T follicular helper cell (primary cell): Measurements from ENCODE around the gene SLC11A1.

Experiments used
- DNase-seq: peaks from one replicate; pipeline ENCODE4 v3.0.0-alpha.2; 2020; ENCODE audit warnings: low read depth

Gene SLC11A1

DNA sequence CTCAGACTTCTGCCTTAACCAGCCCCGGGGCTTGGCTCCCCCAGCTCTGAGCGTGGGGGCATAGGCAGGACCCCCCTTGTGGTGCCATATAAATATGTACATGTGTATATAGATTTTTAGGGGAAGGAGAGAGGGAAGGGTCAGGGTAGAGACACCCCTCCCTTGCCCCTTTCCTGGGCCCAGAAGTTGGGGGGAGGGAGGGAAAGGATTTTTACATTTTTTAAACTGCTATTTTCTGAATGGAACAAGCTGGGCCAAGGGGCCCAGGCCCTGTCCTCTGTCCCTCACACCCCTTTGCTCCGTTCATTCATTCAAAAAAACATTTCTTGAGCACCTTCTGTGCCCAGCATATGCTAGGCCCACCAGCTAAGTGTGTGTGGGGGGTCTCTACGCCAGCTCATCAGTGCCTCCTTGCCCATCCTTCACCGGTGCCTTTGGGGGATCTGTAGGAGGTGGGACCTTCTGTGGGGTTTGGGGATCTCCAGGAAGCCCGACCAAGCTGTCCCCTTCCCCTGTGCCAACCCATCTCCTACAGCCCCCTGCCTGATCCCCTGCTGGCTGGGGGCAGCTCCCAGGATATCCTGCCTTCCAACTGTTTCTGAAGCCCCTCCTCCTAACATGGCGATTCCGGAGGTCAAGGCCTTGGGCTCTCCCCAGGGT lies 23.1 kb downstream of the SLC11A1 start:
- DNase-seq = no peak

DNA sequence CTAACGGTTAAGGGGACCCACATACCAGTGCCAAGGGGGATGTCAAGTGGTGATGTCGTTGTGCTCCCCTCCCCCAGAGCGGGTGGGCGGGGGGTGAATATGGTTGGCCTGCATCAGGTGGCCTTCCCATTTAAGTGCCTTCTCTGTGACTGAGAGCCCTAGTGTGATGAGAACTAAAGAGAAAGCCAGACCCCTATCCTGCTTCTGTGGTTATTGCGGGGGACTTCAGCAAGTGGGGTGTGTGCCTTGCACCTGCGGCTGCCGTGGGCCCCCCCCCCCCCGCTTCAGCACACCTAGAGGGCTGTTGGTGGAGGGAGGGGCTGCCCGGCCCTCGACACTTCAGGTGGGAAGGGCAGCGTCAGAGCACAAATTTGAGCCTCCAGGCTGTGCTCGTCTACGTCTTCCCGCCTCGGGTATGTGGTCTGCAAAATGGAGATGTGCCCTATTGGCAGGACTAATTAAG lies 23.7 kb downstream of the SLC11A1 start:
- no peak for DNase-seq

DNA sequence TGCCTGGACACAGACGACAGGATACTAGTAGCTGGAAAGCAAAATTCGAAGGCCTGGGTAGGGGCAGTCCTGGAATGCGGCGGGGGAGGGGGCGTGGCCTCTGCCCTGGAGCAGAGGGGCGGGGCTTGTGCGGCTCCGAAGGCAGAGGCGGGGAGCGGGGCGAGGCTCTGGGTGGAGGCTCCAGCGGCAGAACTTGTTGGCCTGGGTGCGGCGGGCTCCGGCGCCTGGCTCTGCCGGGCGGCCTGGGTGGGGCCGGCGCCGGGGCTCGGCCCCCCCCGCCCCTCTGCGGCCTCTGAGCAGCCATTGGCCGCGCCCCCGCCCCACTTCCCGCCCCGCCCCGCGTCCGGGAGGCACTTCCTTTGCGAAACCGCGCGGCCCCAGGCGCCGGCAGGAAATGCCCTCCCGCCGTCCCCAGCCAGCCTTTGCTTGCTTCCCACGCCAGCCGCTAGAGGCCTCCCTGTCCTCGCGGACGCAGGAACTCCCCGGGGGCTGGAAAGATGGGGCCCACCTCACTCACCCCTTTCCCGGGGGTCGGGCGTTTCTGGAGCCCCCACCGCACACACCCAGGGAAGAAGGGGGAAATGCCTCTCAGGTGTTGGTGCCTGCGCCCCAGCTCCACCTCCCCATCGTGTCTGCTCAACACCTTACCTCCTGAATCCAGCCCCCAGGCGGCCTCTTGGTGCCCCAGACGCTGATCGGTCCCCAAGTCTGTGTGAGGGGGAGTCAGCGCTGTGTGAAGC lies 24.3 kb downstream of the SLC11A1 start:
- peak; percentile 75 for DNase-seq

DNA sequence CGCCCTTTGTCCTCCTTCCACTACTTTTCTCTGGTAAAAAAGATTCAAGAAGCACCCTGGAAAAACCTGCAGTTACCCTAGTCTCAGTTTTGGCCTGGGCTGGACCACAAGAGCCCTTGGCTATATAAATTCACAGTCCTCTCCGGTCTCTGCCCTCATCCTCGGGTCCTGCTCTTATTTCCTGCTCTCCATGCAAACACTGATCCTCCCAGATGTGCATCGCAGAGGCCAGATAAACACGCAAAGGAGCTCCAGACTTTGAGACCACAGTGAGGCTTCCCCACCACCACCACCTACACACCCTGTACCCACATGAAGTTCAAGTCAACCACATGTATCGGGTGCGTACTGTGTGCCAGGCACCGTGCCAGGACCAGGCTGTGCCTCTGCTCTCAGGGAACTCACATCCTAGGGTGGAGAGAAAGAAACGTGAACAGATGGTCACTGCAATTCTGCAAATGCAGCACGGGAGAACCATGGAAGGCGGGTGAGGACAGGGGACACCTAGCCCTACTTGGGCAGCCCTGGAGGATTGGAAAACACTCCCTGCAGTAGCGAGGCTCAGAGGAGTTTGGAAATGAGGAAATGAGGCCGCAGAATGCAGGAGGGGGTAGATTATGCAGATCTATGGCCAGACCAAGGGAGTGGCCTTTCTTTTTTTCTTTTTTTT lies 25.0 kb downstream of the SLC11A1 start:
- peak; percentile 53 for DNase-seq

- DNase-seq = no peak
Measured at GRCh38 chr2:218407717-218408116, 25.6 kb downstream of the SLC11A1 start.

- DNase-seq = no peak
Measured at GRCh38 chr2:218418321-218418716, 36.2 kb downstream of the SLC11A1 start.

DNA sequence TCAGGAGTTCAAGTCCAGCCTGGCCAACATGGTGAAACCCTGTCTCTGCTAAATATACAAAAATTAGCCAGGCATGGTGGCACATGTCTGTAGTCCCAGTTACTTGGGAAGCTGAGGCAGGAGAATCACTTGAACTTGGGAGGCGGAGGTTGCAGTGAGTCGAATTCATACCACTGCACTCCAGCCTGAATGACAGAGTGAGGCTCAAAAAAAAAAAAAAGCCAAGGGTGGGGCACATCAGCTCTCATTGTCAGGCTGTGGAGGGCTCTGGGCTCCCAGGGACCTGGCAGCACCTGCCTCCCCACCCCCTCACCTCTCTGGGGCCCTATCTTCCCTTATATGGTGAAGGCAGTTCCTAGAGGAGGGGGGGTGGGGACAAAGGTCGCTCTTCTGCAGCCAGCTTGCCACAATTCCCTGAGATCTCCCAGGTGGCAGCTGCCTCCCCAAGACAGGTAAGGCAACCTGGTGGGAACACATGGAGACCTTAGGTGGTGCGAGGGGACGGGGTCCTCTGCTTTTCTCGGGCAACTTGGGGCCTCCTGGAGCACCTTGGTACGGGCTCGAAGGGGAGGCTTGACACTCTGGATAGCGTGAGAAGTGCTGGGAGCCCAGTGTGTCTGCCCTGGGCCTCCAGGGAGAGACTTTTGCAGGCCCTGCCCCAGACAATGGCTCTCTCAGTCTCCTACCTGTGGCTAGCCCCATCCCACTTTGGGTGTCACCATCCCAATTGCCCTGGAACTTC lies 36.8 kb downstream of the SLC11A1 start, which contains the start of gene VIL1:
VIL1 (plus strand) TSS at position 407 of the 742 bp plus-strand sequence. CDS start 4,656 bp downstream, outside the sequence.
- DNase-seq = no peak

- DNase-seq = no peak
Measured at GRCh38 chr2:218419630-218420216, 37.6 kb downstream of the SLC11A1 start.

GRCh38 chr2:218421027-218421426 lies 39.0 kb downstream of the SLC11A1 start:
- no peak for DNase-seq

GRCh38 chr2:218422403-218423086 lies 40.5 kb downstream of the SLC11A1 start:
- DNase-seq = no peak

- DNase-seq = no peak
Measured at GRCh38 chr2:218423584-218423983, 41.5 kb downstream of the SLC11A1 start.

- DNase-seq = no peak
Measured at GRCh38 chr2:218425531-218425930, 43.5 kb downstream of the SLC11A1 start.

- DNase-seq = no peak
Measured at GRCh38 chr2:218427741-218428140, 45.7 kb downstream of the SLC11A1 start.

DNA sequence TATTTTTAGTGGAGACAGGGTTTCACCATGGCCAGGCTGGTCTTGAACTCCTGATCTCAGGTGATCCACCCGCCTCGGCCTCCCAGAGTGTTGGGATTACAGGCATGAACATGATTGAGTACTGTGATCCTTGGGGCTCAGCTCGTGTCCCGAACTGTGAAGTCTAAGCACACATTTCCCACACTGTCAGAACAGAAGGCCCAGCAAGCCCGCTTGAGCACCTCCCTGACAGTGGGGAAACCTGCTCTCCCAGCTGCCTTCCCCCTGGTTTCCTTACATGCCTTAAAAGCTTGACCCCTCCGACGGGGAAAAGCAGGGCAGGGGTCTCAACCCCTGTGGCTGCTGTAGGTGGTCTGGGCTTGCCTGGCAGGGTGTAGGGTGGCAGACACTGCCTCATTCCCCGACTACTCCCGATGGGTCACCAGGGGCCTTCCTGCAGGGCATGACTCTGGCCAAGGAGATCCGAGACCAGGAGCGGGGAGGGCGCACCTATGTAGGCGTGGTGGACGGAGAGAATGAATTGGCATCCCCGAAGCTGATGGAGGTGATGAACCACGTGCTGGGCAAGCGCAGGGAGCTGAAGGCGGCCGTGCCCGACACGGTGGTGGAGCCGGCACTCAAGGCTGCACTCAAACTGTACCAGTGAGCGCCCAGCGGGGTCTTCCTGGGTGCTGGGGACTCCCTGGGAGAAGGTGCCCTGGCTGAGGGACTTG lies 46.9 kb downstream of the SLC11A1 start:
- no peak for DNase-seq

DNA sequence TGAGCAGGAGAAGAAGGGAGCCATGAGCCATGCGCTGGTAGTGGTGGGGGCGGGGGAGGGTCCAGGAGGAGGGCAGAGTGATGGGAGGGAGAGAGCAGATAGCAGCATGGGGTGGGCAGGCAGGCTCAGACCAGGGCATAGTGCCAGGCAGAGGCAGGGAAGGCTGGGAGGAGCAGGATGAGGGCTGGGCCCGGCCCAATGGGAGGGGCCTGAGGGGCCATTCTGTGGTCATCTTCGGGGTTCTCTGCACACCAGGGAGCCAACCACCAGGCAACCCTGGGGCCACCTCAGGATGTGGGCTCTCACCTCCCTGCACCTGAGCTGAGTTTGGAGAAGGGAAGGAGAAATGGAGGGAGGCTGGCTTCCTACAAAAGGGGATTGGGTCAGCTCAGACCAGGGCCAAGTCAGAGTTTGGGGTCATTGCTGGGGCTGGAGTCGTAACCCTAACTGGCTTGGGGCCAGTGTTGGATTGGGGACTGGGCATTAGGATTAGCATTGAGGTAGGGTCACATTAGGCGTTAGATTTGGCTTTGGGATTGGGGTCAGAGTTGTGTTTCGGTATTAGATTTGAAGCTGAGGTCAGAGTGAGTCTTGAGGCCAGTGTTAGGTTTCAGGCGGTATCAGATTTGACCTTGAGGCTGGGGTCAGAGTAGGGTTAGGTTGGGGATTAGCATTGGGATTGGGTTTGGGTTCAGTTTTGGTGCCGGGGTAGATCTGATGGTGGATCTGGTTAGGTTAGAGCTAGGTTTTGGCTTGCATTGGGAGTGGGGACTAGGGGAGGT lies 48.0 kb downstream of the SLC11A1 start:
- DNase-seq = no peak

DNA sequence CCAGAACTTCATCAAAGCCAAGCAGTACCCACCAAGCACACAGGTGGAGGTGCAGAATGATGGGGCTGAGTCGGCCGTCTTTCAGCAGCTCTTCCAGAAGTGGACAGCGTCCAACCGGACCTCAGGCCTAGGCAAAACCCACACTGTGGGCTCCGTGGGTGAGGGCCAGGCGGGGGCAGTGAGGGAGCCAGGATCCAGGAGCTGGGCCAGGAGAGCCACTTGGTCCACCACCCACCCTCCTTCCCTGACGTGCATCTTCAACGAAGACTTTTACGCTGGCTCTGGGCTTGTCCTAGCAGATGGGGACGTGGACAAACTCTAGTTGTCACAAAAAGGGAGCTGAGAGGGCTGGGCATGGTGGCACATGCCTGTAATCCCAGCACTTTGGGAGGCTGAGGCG lies 48.6 kb downstream of the SLC11A1 start:
- DNase-seq = no peak

DNA sequence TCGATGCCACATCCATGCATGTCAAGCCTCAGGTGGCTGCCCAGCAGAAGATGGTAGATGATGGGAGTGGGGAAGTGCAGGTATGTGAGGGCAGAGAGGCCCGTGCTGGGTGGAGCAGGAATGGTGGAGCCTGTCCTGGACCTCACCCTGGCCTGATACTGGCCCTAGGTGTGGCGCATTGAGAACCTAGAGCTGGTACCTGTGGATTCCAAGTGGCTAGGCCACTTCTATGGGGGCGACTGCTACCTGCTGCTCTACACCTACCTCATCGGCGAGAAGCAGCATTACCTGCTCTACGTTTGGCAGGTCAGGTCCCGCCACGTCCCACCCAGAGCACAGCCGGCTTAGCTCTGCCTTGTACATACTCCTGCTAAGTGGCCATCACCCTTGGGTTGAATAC lies 49.8 kb downstream of the SLC11A1 start:
- DNase-seq = no peak

- no peak for DNase-seq
Measured at GRCh38 chr2:218432676-218433365, 50.7 kb downstream of the SLC11A1 start.

DNA sequence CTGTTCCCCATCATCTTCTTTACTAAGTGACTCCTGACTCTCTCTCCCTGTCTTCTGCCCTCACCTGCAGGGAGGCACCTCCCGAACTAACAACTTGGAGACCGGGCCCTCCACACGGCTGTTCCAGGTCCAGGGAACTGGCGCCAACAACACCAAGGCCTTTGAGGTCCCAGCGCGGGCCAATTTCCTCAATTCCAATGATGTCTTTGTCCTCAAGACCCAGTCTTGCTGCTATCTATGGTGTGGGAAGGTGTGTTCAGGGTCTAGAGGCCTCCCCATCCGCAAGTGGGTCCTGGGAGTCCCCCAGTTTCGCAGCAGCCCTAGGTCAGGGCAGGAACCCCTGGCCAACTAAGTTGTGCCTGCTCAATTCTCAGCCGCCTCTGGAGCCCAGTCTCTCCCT lies 52.4 kb downstream of the SLC11A1 start:
- DNase-seq = no peak
